ENCODE measurements around the gene ANG.

Gene ANG

DNA sequence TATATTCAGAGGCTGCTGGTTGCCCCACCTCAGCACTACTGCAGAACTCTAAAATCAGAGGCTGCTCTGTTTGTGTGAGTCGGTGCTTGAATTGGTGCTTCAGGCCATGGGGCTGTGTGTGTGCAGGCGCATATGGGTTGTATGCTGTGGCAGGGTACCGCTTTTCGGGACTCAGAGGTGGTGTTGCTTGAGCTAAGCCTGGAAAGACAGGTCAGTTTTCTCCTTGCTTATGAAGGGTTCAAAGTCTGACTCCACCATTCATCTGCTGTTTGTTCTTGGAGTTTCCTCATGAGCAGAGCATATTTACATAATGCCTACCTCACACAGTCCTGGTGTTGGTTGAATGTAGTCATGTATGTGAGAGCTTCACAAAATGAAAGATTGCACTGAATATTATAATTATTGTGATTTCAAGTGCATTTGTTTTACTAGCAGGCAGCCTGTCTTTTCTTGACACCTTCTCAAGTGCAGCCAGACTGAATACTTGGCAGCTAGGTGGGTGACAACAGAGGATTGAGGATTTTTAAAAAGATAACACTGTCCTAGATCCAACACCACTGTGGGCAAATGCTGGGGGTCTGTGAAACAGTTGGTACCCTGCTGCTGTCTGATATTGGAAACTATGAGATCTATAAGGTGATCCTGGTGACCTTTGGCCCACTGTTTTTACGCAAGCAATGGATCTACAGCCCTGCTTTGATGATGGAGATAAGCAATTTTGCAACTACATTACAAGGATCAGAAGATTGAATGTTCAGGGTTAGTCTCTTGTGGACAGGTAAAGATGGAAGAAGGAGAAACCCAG is 1.0 kb upstream of the ANG start:
- TF ChIP-seq TCF12 (IDR thresholded peaks at IDR 0.05; ENCODE audit: low read depth) (no peak), CEBPB (IDR thresholded peaks at IDR 0.05) (no peak), TAF1 (IDR thresholded peaks at IDR 0.05; ENCODE audit: low read depth) (no peak), MAX (IDR thresholded peaks at IDR 0.05) (no peak)

DNA sequence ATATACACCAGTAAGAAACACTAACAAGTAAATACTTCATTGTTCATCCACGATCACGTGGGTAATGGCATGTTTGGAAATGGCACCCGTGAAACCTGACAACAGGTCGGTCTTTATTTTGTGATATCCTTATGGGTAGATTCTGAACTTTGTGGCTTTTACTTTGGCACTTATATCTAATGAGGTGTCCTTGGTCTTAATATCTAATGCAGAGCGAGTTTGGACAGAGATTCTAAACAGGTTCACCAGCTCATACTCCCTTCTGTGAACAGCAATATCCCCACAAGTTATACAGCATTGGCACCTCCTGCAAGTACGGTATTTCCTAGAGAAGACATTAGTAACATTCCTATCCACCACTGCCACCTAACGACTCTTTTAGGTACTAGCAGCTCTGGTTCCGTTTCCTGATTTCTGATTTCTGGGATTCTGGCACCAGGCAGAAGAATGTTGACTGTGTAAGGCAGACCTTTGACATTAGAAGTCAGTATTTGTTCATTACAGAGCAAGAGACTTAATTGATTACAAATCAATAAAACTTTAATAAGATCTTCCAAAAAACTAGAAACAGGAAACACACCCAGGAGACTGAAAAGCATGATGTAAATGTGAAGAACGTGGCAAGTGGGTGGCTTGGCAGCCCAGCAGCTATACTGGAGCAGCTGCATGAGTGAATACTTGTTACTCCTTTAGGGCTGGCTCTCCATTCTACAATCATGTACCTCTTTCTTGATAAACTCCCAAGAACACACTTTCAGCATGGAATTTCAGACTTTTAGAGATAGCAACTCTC is 2.5 kb downstream of the ANG start:
- TF ChIP-seq, protein P1, sequence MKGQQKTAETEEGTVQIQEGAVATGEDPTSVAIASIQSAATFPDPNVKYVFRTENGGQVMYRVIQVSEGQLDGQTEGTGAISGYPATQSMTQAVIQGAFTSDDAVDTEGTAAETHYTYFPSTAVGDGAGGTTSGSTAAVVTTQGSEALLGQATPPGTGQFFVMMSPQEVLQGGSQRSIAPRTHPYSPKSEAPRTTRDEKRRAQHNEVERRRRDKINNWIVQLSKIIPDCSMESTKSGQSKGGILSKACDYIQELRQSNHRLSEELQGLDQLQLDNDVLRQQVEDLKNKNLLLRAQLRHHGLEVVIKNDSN (IDR thresholded peaks at IDR 0.05), result peak; percentile 73
- TF ChIP-seq FOXM1 (IDR thresholded peaks at IDR 0.05; ENCODE audit: borderline replicate concordance, low read depth), result no peak
- peak; percentile 85 for TF ChIP-seq RAD21 (IDR thresholded peaks at IDR 0.05; ENCODE audit: low read depth)

- TF ChIP-seq TCF12 (IDR thresholded peaks at IDR 0.05; ENCODE audit: low read depth), result no peak
- TF ChIP-seq, protein P1 (IDR thresholded peaks at IDR 0.05), result no peak
These were observed 3.7 kb downstream of the ANG start for GRCh38 chr14:20692116-20692751.

GRCh38 chr14:20696764-20697163 is 8.2 kb downstream of the ANG start:
- no peak for TF ChIP-seq EP300 (IDR thresholded peaks at IDR 0.05; ENCODE audit: borderline replicate concordance)
- TF ChIP-seq, protein P2, sequence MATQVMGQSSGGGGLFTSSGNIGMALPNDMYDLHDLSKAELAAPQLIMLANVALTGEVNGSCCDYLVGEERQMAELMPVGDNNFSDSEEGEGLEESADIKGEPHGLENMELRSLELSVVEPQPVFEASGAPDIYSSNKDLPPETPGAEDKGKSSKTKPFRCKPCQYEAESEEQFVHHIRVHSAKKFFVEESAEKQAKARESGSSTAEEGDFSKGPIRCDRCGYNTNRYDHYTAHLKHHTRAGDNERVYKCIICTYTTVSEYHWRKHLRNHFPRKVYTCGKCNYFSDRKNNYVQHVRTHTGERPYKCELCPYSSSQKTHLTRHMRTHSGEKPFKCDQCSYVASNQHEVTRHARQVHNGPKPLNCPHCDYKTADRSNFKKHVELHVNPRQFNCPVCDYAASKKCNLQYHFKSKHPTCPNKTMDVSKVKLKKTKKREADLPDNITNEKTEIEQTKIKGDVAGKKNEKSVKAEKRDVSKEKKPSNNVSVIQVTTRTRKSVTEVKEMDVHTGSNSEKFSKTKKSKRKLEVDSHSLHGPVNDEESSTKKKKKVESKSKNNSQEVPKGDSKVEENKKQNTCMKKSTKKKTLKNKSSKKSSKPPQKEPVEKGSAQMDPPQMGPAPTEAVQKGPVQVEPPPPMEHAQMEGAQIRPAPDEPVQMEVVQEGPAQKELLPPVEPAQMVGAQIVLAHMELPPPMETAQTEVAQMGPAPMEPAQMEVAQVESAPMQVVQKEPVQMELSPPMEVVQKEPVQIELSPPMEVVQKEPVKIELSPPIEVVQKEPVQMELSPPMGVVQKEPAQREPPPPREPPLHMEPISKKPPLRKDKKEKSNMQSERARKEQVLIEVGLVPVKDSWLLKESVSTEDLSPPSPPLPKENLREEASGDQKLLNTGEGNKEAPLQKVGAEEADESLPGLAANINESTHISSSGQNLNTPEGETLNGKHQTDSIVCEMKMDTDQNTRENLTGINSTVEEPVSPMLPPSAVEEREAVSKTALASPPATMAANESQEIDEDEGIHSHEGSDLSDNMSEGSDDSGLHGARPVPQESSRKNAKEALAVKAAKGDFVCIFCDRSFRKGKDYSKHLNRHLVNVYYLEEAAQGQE (IDR thresholded peaks at IDR 0.05; ENCODE audit: low read depth), result no peak
- TF ChIP-seq YY1 (IDR thresholded peaks at IDR 0.05; ENCODE audit: low read depth), result no peak
- TF ChIP-seq, protein P1 (IDR thresholded peaks at IDR 0.05), result no peak
- TF ChIP-seq CEBPB (IDR thresholded peaks at IDR 0.05), result no peak
- TF ChIP-seq RAD21 (IDR thresholded peaks at IDR 0.05; ENCODE audit: low read depth), result no peak
- no peak for TF ChIP-seq FOXM1 (IDR thresholded peaks at IDR 0.05; ENCODE audit: borderline replicate concordance, low read depth)
- TF ChIP-seq EGR1 (IDR thresholded peaks at IDR 0.05), result no peak
- TF ChIP-seq TAF1 (IDR thresholded peaks at IDR 0.05; ENCODE audit: low read depth), result no peak
- TF ChIP-seq CREB1 (IDR thresholded peaks at IDR 0.05; ENCODE audit: low read depth), result no peak
- TF ChIP-seq TCF12 (IDR thresholded peaks at IDR 0.05; ENCODE audit: low read depth), result no peak
- TF ChIP-seq MAX (IDR thresholded peaks at IDR 0.05), result no peak
- TF ChIP-seq TEAD4 (IDR thresholded peaks at IDR 0.05), result no peak

GRCh38 chr14:20697273-20698017 is 8.9 kb downstream of the ANG start:
- TF ChIP-seq RAD21 (IDR thresholded peaks at IDR 0.05; ENCODE audit: low read depth) (peak; percentile 88), YY1 (IDR thresholded peaks at IDR 0.05; ENCODE audit: low read depth) (no peak)
- TF ChIP-seq, protein P1 (IDR thresholded peaks at IDR 0.05), result no peak

GRCh38 chr14:20698018-20698329 is 9.4 kb downstream of the ANG start:
- TF ChIP-seq CEBPB (IDR thresholded peaks at IDR 0.05), result no peak
- TF ChIP-seq CREB1 (IDR thresholded peaks at IDR 0.05; ENCODE audit: low read depth), result no peak

DNA sequence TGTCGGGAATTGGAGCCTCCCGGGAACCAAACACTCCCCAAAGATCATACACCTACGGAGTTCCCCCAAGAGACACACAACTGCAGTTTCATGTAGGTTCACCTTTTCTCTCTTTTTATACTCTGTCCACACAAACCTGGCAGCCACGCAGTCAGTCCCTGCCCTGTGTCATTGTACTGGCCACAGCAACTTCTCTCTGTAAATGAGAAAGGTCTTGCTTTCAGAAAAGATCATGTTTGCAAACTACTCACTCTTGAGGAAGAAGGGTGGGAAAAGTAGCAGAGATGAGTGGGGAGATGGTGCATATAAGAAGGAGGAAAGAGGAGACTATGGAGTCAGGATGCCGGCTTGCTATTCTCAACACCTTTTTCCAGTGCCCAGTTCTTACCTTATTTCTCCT is 10.4 kb downstream of the ANG start:
- TF ChIP-seq TCF12 (IDR thresholded peaks at IDR 0.05; ENCODE audit: low read depth), result no peak
- no peak for TF ChIP-seq EGR1 (IDR thresholded peaks at IDR 0.05)
- no peak for TF ChIP-seq RAD21 (IDR thresholded peaks at IDR 0.05; ENCODE audit: low read depth)
- TF ChIP-seq FOXM1 (IDR thresholded peaks at IDR 0.05; ENCODE audit: borderline replicate concordance, low read depth), result no peak
- TF ChIP-seq ZBTB7A (IDR thresholded peaks at IDR 0.05; ENCODE audit: low read depth), result no peak
- TF ChIP-seq CREB1 (IDR thresholded peaks at IDR 0.05; ENCODE audit: low read depth), result no peak
- TF ChIP-seq MAX (IDR thresholded peaks at IDR 0.05), result no peak
- TF ChIP-seq CEBPB (IDR thresholded peaks at IDR 0.05), result no peak
- no peak for TF ChIP-seq TEAD4 (IDR thresholded peaks at IDR 0.05)
- TF ChIP-seq EP300 (IDR thresholded peaks at IDR 0.05; ENCODE audit: borderline replicate concordance), result no peak
- TF ChIP-seq, protein P1 (IDR thresholded peaks at IDR 0.05), result no peak
- no peak for TF ChIP-seq TAF1 (IDR thresholded peaks at IDR 0.05; ENCODE audit: low read depth)
